Measurements from ENCODE around the gene ALPK3. TPM values are rescaled to one million over a fixed set of nuclear protein-coding genes. Genes with fewer than 3 reads are reported as not detected.

The ALPK3 gene
- total RNA-seq, 1 experiment from 2014 or later: 2.0 TPM

- TF ChIP-seq ZBTB33 (IDR thresholded peaks at IDR 0.05; ENCODE audit: extremely low read depth, insufficient replicate concordance, low read length) (no peak), CBX3 (IDR thresholded peaks at IDR 0.05; ENCODE audit: low read depth) (no peak)
Measured at GRCh38 chr15:84813435-84813834, 3.7 kb upstream of the ALPK3 start (continued).

GRCh38 chr15:84813931-84814330 is 3.2 kb upstream of the ALPK3 start:
- Histone ChIP-seq H3K27ac (ENCODE audit: low read depth, low read length) (no peak overlapping the region), H3K9ac (ENCODE audit: low read length) (no peak overlapping the region), H3K9me2 (ENCODE audit: insufficient read depth) (no peaks in the 10 kb centered on the region), H4K20me1 (ENCODE audit: insufficient read depth) (no peaks in the 10 kb centered on the region), H3K4me1 (ENCODE audit: control insufficient read depth in 1 of 2, insufficient read depth in 2 of 2, low read length in 2 of 2) (peaks cover 12 to 13% of the 10 kb centered on the region in 2 experiments; a peak in 3 of 4 replicates), H3K27me3 (ENCODE audit: insufficient read depth, low read length) (no peaks in the 10 kb centered on the region), H3K79me2 (ENCODE audit: insufficient read depth, low read length) (no peaks in the 10 kb centered on the region), H2AFZ (ENCODE audit: low read depth, low read length, poor library complexity, severe bottlenecking) (no peak overlapping the region), H3K4me2 (ENCODE audit: low read length) (no peak overlapping the region), H3K9me3 (ENCODE audit: control insufficient read depth in 1 of 2, insufficient read depth in 1 of 2, low read depth in 1 of 2, low read length in 2 of 2) (no peaks in the 10 kb centered on the region), H3K4me3 (replicated peaks in 1 of 2; ENCODE audit: low read depth in 1 of 2, low read length in 2 of 2) (no peak overlapping the region), H3K36me3 (ENCODE audit: control insufficient read depth in 1 of 2, insufficient read depth in 2 of 2, low read length in 2 of 2) (no peaks in the 10 kb centered on the region)
- no peak for ATAC-seq
- TF ChIP-seq CEBPB (IDR thresholded peaks at IDR 0.05; ENCODE audit: low read depth): no peak
- TF ChIP-seq POLR2A (IDR thresholded peaks at IDR 0.05; ENCODE audit: borderline replicate concordance, extremely low read depth, insufficient read depth, insufficient read length): no peak
- no peak for TF ChIP-seq JUND (IDR thresholded peaks at IDR 0.05)
- no peak for TF ChIP-seq POLR2AphosphoS5 (IDR thresholded peaks at IDR 0.05; ENCODE audit: low read depth, low read length)
- no peak for TF ChIP-seq SP1 (IDR thresholded peaks at IDR 0.05; ENCODE audit: low read depth)
- TF ChIP-seq EZH2 (IDR thresholded peaks at IDR 0.05): no peak
- TF ChIP-seq CBX3 (IDR thresholded peaks at IDR 0.05; ENCODE audit: low read depth): no peak
- ChIA-PET CTCF (no interaction called here), RAD21 (ENCODE audit: low non-redundant PET in 1 of 2, low total read pairs in 2 of 2, uncharacterized antibody in 2 of 2, unreplicated experiment in 2 of 2) (no interaction called here), POLR2A (no interaction called here)
- intact Hi-C loops (cut with micrococcal nuclease): no loop called here
- DNase-seq (ENCODE audit: low read depth, low spot score): no peak
- no TSS peak for BruUV-seq (replicated peaks)
